OCI-LY3 (cell line): ENCODE data around the gene PPP1R14B.

Experiments
- H2AFZ ChIP-seq: fragments of 200-600, 300-600 bp; shearing (Covaris generic); 2 replicates; pipeline ENCODE4 v1.6.0; 2014; ENCODE audit warnings: antibody characterized with exemption, low read depth, low read length
- H3K27ac ChIP-seq: fragments of 200-600, 300-600 bp; sonication (generic); 2 replicates; pipeline ENCODE4 v1.5.1; 2014; ENCODE audit warnings: mild to moderate bottlenecking, low read length, moderate library complexity, mixed read lengths
- H3K27me3 ChIP-seq: fragments of 200-600, 300-600 bp; sonication (generic); 2 replicates; pipeline ENCODE4 v1.6.1; 2014; ENCODE audit warnings: low read depth, low read length, mixed read lengths
- H3K36me3 ChIP-seq: fragments of 200-600, 300-600 bp; sonication (generic); replicated peaks from 2 replicates; pipeline ENCODE3; 2014; ENCODE audit warnings: low read depth, low read length, mixed read lengths
- H3K4me1 ChIP-seq: fragments of 300-600, 200-600 bp; sonication (generic); 2 replicates; pipeline ENCODE4 v1.6.1; 2014; ENCODE audit warnings: low read length, mixed read lengths
- H3K4me2 ChIP-seq: fragments of 200-600, 300-600 bp; sonication (generic); 2 replicates; pipeline ENCODE4 v1.6.1; 2014; ENCODE audit warnings: low read length, mixed read lengths
- H3K4me3 ChIP-seq: fragments of 300-600, 200-600 bp; sonication (generic); 2 replicates; pipeline ENCODE4 v1.5.1; 2014; ENCODE audit warnings: antibody characterized with exemption, mild to moderate bottlenecking, low read length, moderate library complexity
- H3K79me2 ChIP-seq: fragments of 300-600, 200-600 bp; shearing (Covaris generic); 2 replicates; pipeline ENCODE4 v1.6.1; 2014; ENCODE audit warnings: mild to moderate bottlenecking, low read length, mixed read lengths
- H3K9ac ChIP-seq: fragments of 300-600, 200-600 bp; shearing (Covaris generic); 2 replicates; pipeline ENCODE4 v1.6.0; 2014; ENCODE audit warnings: mild to moderate bottlenecking, low read length, moderate library complexity
- H3K9me3 ChIP-seq: fragments of 200-600, 300-600 bp; shearing (Covaris generic); 2 replicates; pipeline ENCODE4 v1.6.1; 2014; ENCODE audit warnings: low read length, mixed read lengths; ENCODE audit not compliant: insufficient read depth
- H4K20me1 ChIP-seq: fragments of 200-600, 300-600 bp; sonication (generic); 2 replicates; pipeline ENCODE4 v1.6.1; 2016; ENCODE audit warnings: low read length, mixed read lengths; ENCODE audit not compliant: insufficient read depth
- CTCF ChIP-seq: fragments of 200-600, 300-600 bp; sonication (generic); IDR thresholded peaks from 2 replicates; pipeline ENCODE4 v1.5.1; 2014; ENCODE audit warnings: antibody characterized with exemption, low read length, low read depth
- EZH2phosphoT487 ChIP-seq: fragments of 200-600 bp; shearing (Covaris generic); IDR thresholded peaks from 2 replicates; pipeline ENCODE4 v1.6.1; 2018; ENCODE audit warnings: antibody characterized with exemption, mixed run types, low read depth

The PPP1R14B gene

GRCh38 chr11:64224891-64225607 is 21.7 kb downstream of the PPP1R14B start:
- Histone ChIP-seq H3K4me2 (peak overlapping the region; percentile 76), H3K4me3 (peak overlapping the region; percentile 95), H3K36me3 (peaks cover 17% of the 10 kb centered on the region), H3K27me3 (no peaks in the 10 kb centered on the region), H3K9ac (peak overlapping the region; percentile 96), H3K4me1 (peaks cover 19% of the 10 kb centered on the region), H4K20me1 (no peaks in the 10 kb centered on the region), H2AFZ (no peak overlapping the region), H3K79me2 (peaks cover 17% of the 10 kb centered on the region), H3K9me3 (no peaks in the 10 kb centered on the region), H3K27ac (peak overlapping the region; percentile 68)
- TF ChIP-seq EZH2phosphoT487 (no peak), CTCF (no peak)

- TF ChIP-seq EZH2phosphoT487 (no peak), CTCF (no peak)
- Histone ChIP-seq H4K20me1 (no peaks in the 10 kb centered on the region), H3K9ac (no peak overlapping the region), H2AFZ (no peak overlapping the region), H3K4me1 (peaks cover 20% of the 10 kb centered on the region), H3K4me2 (no peak overlapping the region), H3K9me3 (no peaks in the 10 kb centered on the region), H3K79me2 (peaks cover 17% of the 10 kb centered on the region), H3K4me3 (no peak overlapping the region), H3K27ac (no peak overlapping the region), H3K27me3 (no peaks in the 10 kb centered on the region), H3K36me3 (peaks cover 24% of the 10 kb centered on the region)
Measured at GRCh38 chr11:64224151-64224890, 22.4 kb downstream of the PPP1R14B start.

- H3K4me1 ChIP-seq: peaks cover 20% of the 10 kb centered on the region
- H3K4me2 ChIP-seq: no peak overlapping the region
- no peak overlapping the region for H2AFZ ChIP-seq
- no peaks in the 10 kb centered on the region for H3K27me3 ChIP-seq
- no peaks in the 10 kb centered on the region for H3K9me3 ChIP-seq
- peaks cover 17% of the 10 kb centered on the region for H3K79me2 ChIP-seq
- no peaks in the 10 kb centered on the region for H4K20me1 ChIP-seq
- no peak for TF ChIP-seq EZH2phosphoT487
- TF ChIP-seq CTCF: no peak
- no peak overlapping the region for H3K4me3 ChIP-seq
- no peak overlapping the region for H3K9ac ChIP-seq
- peaks cover 33% of the 10 kb centered on the region for H3K36me3 ChIP-seq
- H3K27ac ChIP-seq: no peak overlapping the region
Measured at GRCh38 chr11:64223001-64223651, 23.6 kb downstream of the PPP1R14B start.

GRCh38 chr11:64222651-64223000 is 24.1 kb downstream of the PPP1R14B start:
- Histone ChIP-seq H3K4me3 (no peak overlapping the region), H3K9ac (no peak overlapping the region), H3K27ac (no peak overlapping the region), H4K20me1 (no peaks in the 10 kb centered on the region), H3K9me3 (no peaks in the 10 kb centered on the region), H3K36me3 (peaks cover 33% of the 10 kb centered on the region), H2AFZ (no peak overlapping the region), H3K27me3 (no peaks in the 10 kb centered on the region), H3K4me2 (no peak overlapping the region), H3K79me2 (peaks cover 17% of the 10 kb centered on the region), H3K4me1 (peaks cover 19% of the 10 kb centered on the region)
- TF ChIP-seq CTCF: no peak
- TF ChIP-seq EZH2phosphoT487: no peak
